ENCODE data around the gene CHORDC1. TPM values are rescaled to one million over a fixed set of nuclear protein-coding genes. Genes with fewer than 3 reads are reported as not detected.
"Not testable (repeated sequence)": the region's sequence is repeated elsewhere in the genome, so short reads cannot be mapped to it uniquely, and the experiment has no call there.

The CHORDC1 gene
- total and polyA plus RNA-seq, 7 experiments from 2014 or later: 16.6 to 77.3 (median 64.4) TPM

DNA sequence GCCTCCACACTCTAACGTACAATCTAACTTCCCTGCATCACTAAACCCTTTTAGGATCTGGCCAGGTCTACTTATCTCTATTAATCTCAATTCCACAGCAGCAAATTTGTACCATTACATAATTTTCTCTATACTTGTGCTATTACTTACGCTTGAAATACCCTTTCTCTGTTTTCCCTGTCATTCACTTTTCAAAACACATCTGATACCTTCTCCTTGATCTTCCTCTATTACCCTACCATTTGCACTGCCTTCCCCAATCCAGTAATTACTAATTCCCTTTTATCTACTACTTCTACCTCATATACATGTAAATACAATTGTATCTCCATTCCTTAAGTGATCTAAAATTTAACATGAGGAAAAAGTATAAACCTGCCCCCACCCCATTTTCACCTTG lies 14.0 kb downstream of the CHORDC1 start:
- Histone ChIP-seq H3K36me3 (ENCODE audit: control insufficient read depth in 2 of 3, insufficient read depth in 3 of 3, low read length in 3 of 3) (peaks cover 6 to 52% (median 10%) of the 10 kb centered on the region in 3 experiments), H3K9me3 (ENCODE audit: control insufficient read depth in 2 of 3, low read length in 3 of 3) (no peaks in the 10 kb centered on the region), H3K27ac (ENCODE audit: low read depth, low read length) (no peak overlapping the region), H3K27me3 (ENCODE audit: control insufficient read depth in 2 of 2, insufficient read depth in 2 of 2, low read length in 2 of 2) (no peaks in the 10 kb centered on the region), H3K4me1 (ENCODE audit: control insufficient read depth in 2 of 2, insufficient read depth in 2 of 2, low read length in 2 of 2) (no peaks in the 10 kb centered on the region), H3K4me3 (ENCODE audit: low read length) (no peak overlapping the region)
- Mint-ChIP-seq H3K27me3 (no peaks in the 10 kb centered on the region), H3K27ac (peak overlapping the region in 7 of 9 donors; percentile 1 to 72 (median 49)), H3K4me1 (peaks cover 2 to 28% (median 15%) of the 10 kb centered on the region in 7 donors), H3K36me3 (peaks cover 0 to 24% (median 20%) of the 10 kb centered on the region in 5 donors), H3K9me3 (no peaks in the 10 kb centered on the region), H3K4me3 (no peak overlapping the region)
- CTCF ChIA-PET: no interaction called here
- intact Hi-C loops (cut with micrococcal nuclease): loop anchor here in 1 of 2 donors (5.0 kb wide), 1 partner anchor 1038 kb away; no protein-coding TSS in a partner anchor
- no peak for ATAC-seq
- POLR2A ChIA-PET: no interaction called here
- DNase-seq: no peak

DNA sequence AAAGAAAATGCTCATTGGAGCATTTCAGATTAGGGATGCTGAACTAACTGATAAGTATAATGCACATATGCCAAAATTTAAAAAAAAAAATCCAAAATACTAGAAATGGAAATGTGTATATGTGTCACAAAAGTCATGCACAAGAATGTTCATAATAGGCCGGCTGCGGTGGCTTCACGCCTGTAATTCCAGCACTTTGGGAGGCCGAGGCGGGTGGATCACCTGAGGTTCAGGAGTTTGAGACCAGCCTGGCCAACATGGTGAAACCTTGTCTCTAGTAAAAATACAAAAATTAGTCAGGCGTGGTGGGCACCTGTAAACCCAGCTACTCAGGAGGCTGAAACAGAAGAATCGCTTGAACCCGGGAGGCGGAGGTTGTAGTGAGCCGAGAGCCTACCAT lies 14.9 kb downstream of the CHORDC1 start:
- H3K27me3 ChIP-seq (ENCODE audit: control insufficient read depth in 2 of 2, insufficient read depth in 2 of 2, low read length in 2 of 2); H3K27me3 Mint-ChIP-seq; POLR2A ChIA-PET; H3K9me3 ChIP-seq (ENCODE audit: control insufficient read depth in 2 of 3, low read length in 3 of 3); H3K4me3 ChIP-seq (ENCODE audit: low read length); H3K9me3 Mint-ChIP-seq; H3K4me1 ChIP-seq (ENCODE audit: control insufficient read depth in 2 of 2, insufficient read depth in 2 of 2, low read length in 2 of 2); ATAC-seq; CTCF ChIA-PET; H3K27ac ChIP-seq (ENCODE audit: low read depth, low read length); H3K4me3 Mint-ChIP-seq; DNase-seq: not testable (repeated sequence)
- Mint-ChIP-seq H3K36me3 (peaks cover 0 to 21% (median 13%) of the 10 kb centered on the region in 5 donors), H3K27ac (peak overlapping the region in 3 of 9 donors; percentile 56 to 72 (median 57)), H3K4me1 (peaks cover 2 to 26% (median 11%) of the 10 kb centered on the region in 7 donors)
- intact Hi-C loops (cut with micrococcal nuclease): loop anchor here in 1 of 2 donors (5.0 kb wide), 1 partner anchor 1039 kb away; no protein-coding TSS in a partner anchor
- peaks cover 6 to 47% (median 14%) of the 10 kb centered on the region in 3 experiments for H3K36me3 ChIP-seq (ENCODE audit: control insufficient read depth in 2 of 3, insufficient read depth in 3 of 3, low read length in 3 of 3)

DNA sequence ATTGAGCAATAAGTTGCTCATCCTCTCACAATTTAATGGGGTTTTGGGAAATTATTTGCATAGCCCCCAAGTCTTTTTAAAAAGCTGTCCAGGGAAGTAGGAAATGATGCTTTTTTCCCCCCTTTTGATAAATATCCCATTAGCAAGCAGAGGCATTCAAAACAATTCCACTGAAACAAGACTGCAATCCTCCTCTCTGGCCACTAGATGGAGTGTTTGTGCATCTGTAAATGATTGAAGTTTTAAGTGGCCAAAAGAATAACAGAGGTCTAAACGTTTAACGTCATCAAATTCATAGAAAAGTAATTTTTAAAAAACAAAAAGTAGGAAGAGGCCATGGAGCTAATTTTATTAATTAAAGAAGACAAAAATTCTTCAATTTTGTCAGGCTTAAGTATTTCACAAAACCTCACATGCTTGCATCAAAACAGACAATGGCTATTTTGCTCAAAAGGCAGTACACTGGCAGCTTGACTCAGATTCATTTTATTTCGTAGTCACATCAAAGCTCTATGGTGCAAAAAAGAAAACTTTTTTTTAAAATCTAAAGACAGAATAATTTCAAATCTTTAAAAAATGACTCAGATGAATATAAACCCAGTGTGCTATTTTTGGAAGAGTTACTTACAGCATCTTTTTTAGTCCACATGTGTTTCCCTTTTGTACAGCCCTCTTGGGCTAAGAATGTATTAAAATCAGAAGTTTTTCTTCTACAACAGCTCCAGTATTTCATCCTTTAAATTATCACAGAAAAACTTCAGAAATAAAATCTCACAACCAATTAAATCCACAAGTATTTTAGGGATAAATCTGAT lies 17.8 kb downstream of the CHORDC1 start:
- no peak overlapping the region for H3K27ac ChIP-seq (ENCODE audit: low read depth, low read length)
- no peaks in the 10 kb centered on the region for H3K27me3 ChIP-seq (ENCODE audit: control insufficient read depth in 2 of 2, insufficient read depth in 2 of 2, low read length in 2 of 2)
- intact Hi-C loops (cut with micrococcal nuclease): loop anchor here (1.0 to 5.0 kb wide), 7 partner anchors 15 to 1042 kb away; partner anchors contain the start of gene CHORDC1 (in 1 of the 2)
- Mint-ChIP-seq H3K27me3 (no peaks in the 10 kb centered on the region), H3K9me3 (no peaks in the 10 kb centered on the region), H3K4me3 (no peak overlapping the region), H3K27ac (peak overlapping the region in 8 of 9 donors; percentile 27 to 77 (median 54)), H3K4me1 (peaks cover 4 to 34% (median 24%) of the 10 kb centered on the region in 7 donors), H3K36me3 (peaks cover 0 to 28% (median 14%) of the 10 kb centered on the region in 5 donors)
- peaks cover 3 to 27% (median 16%) of the 10 kb centered on the region in 3 experiments for H3K36me3 ChIP-seq (ENCODE audit: control insufficient read depth in 2 of 3, insufficient read depth in 3 of 3, low read length in 3 of 3)
- H3K9me3 ChIP-seq (ENCODE audit: control insufficient read depth in 2 of 3, low read length in 3 of 3): no peaks in the 10 kb centered on the region
- ChIA-PET CTCF (interaction anchor here (0.6 to 1.7 kb wide), 7 partner anchors 8 to 48 kb away, joined by 3 to 11 read pairs (median 3); no protein-coding TSS in a partner anchor), POLR2A (no interaction called here)
- ATAC-seq: peak; percentile 88
- peak in 6 of 9 donors; percentile 17 to 57 (median 48) for DNase-seq
- no peaks in the 10 kb centered on the region for H3K4me1 ChIP-seq (ENCODE audit: control insufficient read depth in 2 of 2, insufficient read depth in 2 of 2, low read length in 2 of 2)
- H3K4me3 ChIP-seq (ENCODE audit: low read length): no peak overlapping the region

DNA sequence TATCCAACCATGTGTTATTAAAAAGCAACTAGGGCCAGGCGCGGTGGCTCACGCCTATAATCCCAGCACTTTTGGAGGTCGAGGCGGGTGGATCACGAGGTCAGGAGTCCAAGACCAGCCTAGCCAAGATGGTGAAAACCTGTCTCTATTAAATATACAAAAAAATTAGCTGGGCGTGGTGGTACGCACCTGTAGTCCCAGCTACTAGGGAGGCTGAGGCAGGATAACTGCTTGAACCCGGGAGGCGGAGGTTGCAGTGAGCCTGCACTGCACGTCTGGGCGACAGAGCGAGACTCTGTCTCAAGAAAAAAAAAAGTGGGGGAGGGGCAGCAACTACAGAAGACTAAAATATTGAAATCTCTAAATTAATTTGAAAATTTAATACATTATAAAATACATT lies 18.4 kb downstream of the CHORDC1 start:
- no peaks in the 10 kb centered on the region for H3K27me3 Mint-ChIP-seq
- H3K27me3 ChIP-seq (ENCODE audit: control insufficient read depth in 2 of 2, insufficient read depth in 2 of 2, low read length in 2 of 2): no peaks in the 10 kb centered on the region
- peaks cover 0 to 28% (median 14%) of the 10 kb centered on the region in 5 donors for H3K36me3 Mint-ChIP-seq
- H3K9me3 Mint-ChIP-seq: no peaks in the 10 kb centered on the region
- intact Hi-C loops (cut with micrococcal nuclease): loop anchor here (2.0 kb wide), 2 partner anchors 230 to 254 kb away; no protein-coding TSS in a partner anchor
- H3K4me3 Mint-ChIP-seq: no peak overlapping the region
- peaks cover 2 to 31% (median 22%) of the 10 kb centered on the region in 7 donors for H3K4me1 Mint-ChIP-seq
- ChIA-PET POLR2A (no interaction called here), CTCF (interaction anchor here (1.0 to 1.7 kb wide), 4 partner anchors 8 to 46 kb away, joined by 3 to 11 read pairs (median 4); no protein-coding TSS in a partner anchor)
- no peaks in the 10 kb centered on the region for H3K9me3 ChIP-seq (ENCODE audit: control insufficient read depth in 2 of 3, low read length in 3 of 3)
- peaks cover 0 to 21% (median 12%) of the 10 kb centered on the region in 3 experiments for H3K36me3 ChIP-seq (ENCODE audit: control insufficient read depth in 2 of 3, insufficient read depth in 3 of 3, low read length in 3 of 3)
- no peak overlapping the region for H3K4me3 ChIP-seq (ENCODE audit: low read length)
- no peaks in the 10 kb centered on the region for H3K4me1 ChIP-seq (ENCODE audit: control insufficient read depth in 2 of 2, insufficient read depth in 2 of 2, low read length in 2 of 2)
- ATAC-seq: no peak
- peak overlapping the region in 3 of 9 donors; percentile 37 to 72 (median 38) for H3K27ac Mint-ChIP-seq
- peak in 2 of 9 donors; percentile 6 to 7 for DNase-seq
- H3K27ac ChIP-seq (ENCODE audit: low read depth, low read length): no peak overlapping the region

DNA sequence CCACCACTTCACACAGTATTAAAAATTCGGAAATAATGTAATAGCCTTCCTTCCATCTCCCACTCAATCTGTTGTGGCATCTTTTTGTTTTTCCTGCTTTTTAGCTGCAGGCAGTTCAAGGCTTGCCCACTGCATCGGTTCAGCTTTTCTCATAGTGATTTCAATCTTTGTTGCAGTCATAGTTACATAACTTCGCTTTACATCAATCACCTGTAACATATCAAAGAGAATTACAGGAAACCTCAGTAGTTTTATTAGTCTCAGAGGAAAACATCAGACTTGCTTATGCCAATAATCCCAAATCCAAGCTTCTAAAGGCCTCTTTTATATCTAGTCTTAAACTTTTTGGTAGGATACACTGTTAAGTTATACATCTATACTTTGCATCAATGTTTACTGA lies 20.5 kb downstream of the CHORDC1 start:
- Histone ChIP-seq H3K36me3 (ENCODE audit: control insufficient read depth in 2 of 3, insufficient read depth in 3 of 3, low read length in 3 of 3) (peaks cover 0 to 15% (median 12%) of the 10 kb centered on the region in 3 experiments), H3K9me3 (ENCODE audit: control insufficient read depth in 2 of 3, low read length in 3 of 3) (no peaks in the 10 kb centered on the region), H3K27ac (ENCODE audit: low read depth, low read length) (no peak overlapping the region), H3K27me3 (ENCODE audit: control insufficient read depth in 2 of 2, insufficient read depth in 2 of 2, low read length in 2 of 2) (no peaks in the 10 kb centered on the region), H3K4me3 (ENCODE audit: low read length) (no peak overlapping the region), H3K4me1 (ENCODE audit: control insufficient read depth in 2 of 2, insufficient read depth in 2 of 2, low read length in 2 of 2) (no peaks in the 10 kb centered on the region)
- DNase-seq (peak in 6 of 9 donors; percentile 13 to 47 (median 36)), ATAC-seq (peak; percentile 54)
- Mint-ChIP-seq H3K4me1 (peaks cover 1 to 31% (median 22%) of the 10 kb centered on the region in 7 donors), H3K4me3 (peak overlapping the region in 6 of 10 donors; percentile 0 to 50 (median 31)), H3K27ac (peak overlapping the region in 8 of 9 donors; percentile 16 to 89 (median 74)), H3K36me3 (peaks cover 0 to 30% (median 14%) of the 10 kb centered on the region in 5 donors), H3K27me3 (no peaks in the 10 kb centered on the region), H3K9me3 (no peaks in the 10 kb centered on the region)
- intact Hi-C loops (cut with micrococcal nuclease): no loop called here
- ChIA-PET CTCF (no interaction called here), POLR2A (no interaction called here)

DNA sequence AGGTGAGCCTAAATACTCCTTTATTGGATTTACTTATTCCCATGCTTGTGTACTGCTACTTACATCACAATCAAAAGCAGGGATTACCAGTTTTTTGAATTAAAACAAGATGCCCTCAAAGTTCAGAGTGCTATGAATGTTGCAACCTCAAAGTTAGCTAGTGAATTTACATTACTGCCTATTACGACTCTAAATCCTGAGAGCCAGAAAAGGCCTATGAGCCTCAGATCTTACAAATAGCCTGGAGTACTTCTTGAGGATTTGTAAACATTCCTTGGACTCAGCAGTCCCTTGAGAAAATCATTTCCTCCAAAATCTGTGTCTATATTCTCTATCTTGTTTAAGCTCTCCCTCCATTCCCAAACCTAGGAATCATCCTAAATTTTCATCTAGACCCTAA lies 25.5 kb downstream of the CHORDC1 start:
- peaks cover 0 to 5% (median 5%) of the 10 kb centered on the region in 3 experiments for H3K36me3 ChIP-seq (ENCODE audit: control insufficient read depth in 2 of 3, insufficient read depth in 3 of 3, low read length in 3 of 3)
- no peak overlapping the region for H3K27ac ChIP-seq (ENCODE audit: low read depth, low read length)
- H3K4me1 ChIP-seq (ENCODE audit: control insufficient read depth in 2 of 2, insufficient read depth in 2 of 2, low read length in 2 of 2): no peaks in the 10 kb centered on the region
- CTCF ChIA-PET: interaction anchor here (1.0 kb wide), 1 partner anchor 7 kb away, joined by 6 read pairs; no protein-coding TSS in a partner anchor
- H3K9me3 Mint-ChIP-seq: no peaks in the 10 kb centered on the region
- intact Hi-C loops (cut with micrococcal nuclease): no loop called here
- H3K4me1 Mint-ChIP-seq: peaks cover 1 to 12% (median 7%) of the 10 kb centered on the region in 7 donors
- no peak overlapping the region for H3K4me3 Mint-ChIP-seq
- no peaks in the 10 kb centered on the region for H3K9me3 ChIP-seq (ENCODE audit: control insufficient read depth in 2 of 3, low read length in 3 of 3)
- H3K27me3 Mint-ChIP-seq: no peaks in the 10 kb centered on the region
- DNase-seq (no peak), ATAC-seq (no peak)
- H3K27me3 ChIP-seq (ENCODE audit: control insufficient read depth in 2 of 2, insufficient read depth in 2 of 2, low read length in 2 of 2): no peaks in the 10 kb centered on the region
- peaks cover 0 to 23% (median 8%) of the 10 kb centered on the region in 5 donors for H3K36me3 Mint-ChIP-seq
- no peak overlapping the region for H3K4me3 ChIP-seq (ENCODE audit: low read length)
- POLR2A ChIA-PET: no interaction called here
- peak overlapping the region in 2 of 9 donors; percentile 8 to 22 for H3K27ac Mint-ChIP-seq
